ENCODE data around the gene PFKL.

PFKL gene

GRCh38 chr21:44292812-44293195 lies 7.0 kb upstream of the PFKL start:
- no peaks in the 10 kb centered on the region for H3K4me1 ChIP-seq (ENCODE audit: insufficient read depth, poor library complexity, severe bottlenecking)
- no peak for ATAC-seq (ENCODE audit: low read depth)
- no peak overlapping the region for H3K4me3 ChIP-seq (ENCODE audit: severe bottlenecking)
- no peaks in the 10 kb centered on the region for H3K9me3 ChIP-seq (ENCODE audit: severe bottlenecking)
- TF ChIP-seq CTCF (IDR thresholded peaks at IDR 0.05; ENCODE audit: poor library complexity, severe bottlenecking): no peak
- no peaks in the 10 kb centered on the region for H3K27me3 ChIP-seq (ENCODE audit: insufficient read depth, poor library complexity, severe bottlenecking)
- no peaks in the 10 kb centered on the region for H3K36me3 ChIP-seq (ENCODE audit: low read depth)
- H3K27ac ChIP-seq (ENCODE audit: poor library complexity, severe bottlenecking): no peak overlapping the region
- DNase-seq (ENCODE audit: low spot score): no peak

DNA sequence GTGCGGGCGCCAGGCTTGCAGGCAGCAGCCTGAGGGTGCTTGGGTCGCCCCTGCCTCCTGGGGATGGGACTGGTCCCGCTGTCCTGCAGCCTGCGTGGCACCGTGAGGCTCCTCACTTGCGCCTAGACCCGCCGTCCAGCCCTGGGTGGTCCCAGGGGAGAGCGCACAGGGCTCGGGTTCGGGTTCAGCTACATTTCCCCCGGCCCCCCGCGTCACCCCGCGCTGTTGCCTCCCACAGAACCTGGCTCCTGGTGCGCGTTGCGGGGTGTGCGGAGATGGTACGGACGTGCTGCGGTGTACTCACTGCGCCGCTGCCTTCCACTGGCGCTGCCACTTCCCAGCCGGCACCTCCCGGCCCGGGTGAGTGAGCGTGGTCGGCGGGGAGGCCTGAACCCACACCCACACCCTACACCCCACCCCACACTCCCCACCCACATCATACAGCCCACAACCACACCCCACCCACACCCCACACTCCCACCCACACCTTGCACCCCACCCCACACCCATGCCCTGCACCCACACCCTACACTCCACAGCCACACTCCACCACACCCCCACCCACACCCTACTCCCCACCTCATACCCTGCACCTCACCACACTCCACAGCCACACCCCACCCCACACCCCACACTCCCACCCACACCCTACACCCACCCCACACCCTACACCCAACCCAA lies 6.2 kb upstream of the PFKL start:
- Histone ChIP-seq H3K4me3 (ENCODE audit: severe bottlenecking) (no peak overlapping the region), H3K4me1 (ENCODE audit: insufficient read depth, poor library complexity, severe bottlenecking) (no peaks in the 10 kb centered on the region), H3K36me3 (ENCODE audit: low read depth) (no peaks in the 10 kb centered on the region), H3K27me3 (ENCODE audit: insufficient read depth, poor library complexity, severe bottlenecking) (no peaks in the 10 kb centered on the region), H3K27ac (ENCODE audit: poor library complexity, severe bottlenecking) (no peak overlapping the region), H3K9me3 (ENCODE audit: severe bottlenecking) (no peaks in the 10 kb centered on the region)
- no peak for TF ChIP-seq CTCF (IDR thresholded peaks at IDR 0.05; ENCODE audit: poor library complexity, severe bottlenecking)
- DNase-seq (ENCODE audit: low spot score) (no peak), ATAC-seq (ENCODE audit: low read depth) (no peak)

DNA sequence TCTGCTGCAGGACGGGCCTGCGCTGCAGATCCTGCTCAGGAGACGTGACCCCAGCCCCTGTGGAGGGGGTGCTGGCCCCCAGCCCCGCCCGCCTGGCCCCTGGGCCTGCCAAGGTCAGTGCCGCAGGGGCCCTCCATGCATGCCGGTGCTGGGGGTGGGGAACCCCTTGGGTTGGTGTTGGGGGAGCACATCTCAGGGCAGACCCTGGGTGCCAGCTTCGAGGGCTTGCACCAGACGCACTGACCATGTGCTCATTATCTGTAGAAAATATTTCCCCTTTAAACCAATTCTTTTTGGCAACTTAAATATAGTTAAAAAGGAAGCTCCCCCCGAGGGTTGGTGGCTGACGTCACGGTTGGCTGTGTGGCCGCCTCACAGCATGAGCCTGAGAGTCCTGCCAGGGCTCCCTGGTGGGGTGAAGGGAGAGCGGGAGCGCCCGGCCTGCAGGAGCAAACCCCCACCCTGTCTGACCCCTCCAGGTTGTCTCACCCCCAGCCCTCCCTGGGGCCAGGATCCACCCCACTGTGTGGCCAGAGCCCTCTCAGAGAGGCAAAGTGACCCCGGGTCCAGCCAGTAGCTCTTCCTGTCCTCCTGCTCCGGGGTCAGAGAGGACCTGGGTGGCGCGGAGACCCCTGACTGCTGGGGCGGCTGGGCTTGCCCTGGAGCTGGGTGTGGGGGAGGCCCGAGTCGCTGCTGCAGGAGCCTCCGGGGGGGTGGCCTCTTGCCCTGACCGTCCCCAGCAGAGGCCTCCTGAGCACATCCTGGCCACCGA lies 5.3 kb upstream of the PFKL start:
- DNase-seq (ENCODE audit: low spot score) (no peak), ATAC-seq (ENCODE audit: low read depth) (no peak)
- H3K9me3 ChIP-seq (ENCODE audit: severe bottlenecking): no peaks in the 10 kb centered on the region
- no peaks in the 10 kb centered on the region for H3K27me3 ChIP-seq (ENCODE audit: insufficient read depth, poor library complexity, severe bottlenecking)
- H3K27ac ChIP-seq (ENCODE audit: poor library complexity, severe bottlenecking): no peak overlapping the region
- no peak for TF ChIP-seq CTCF (IDR thresholded peaks at IDR 0.05; ENCODE audit: poor library complexity, severe bottlenecking)
- H3K4me3 ChIP-seq (ENCODE audit: severe bottlenecking): no peak overlapping the region
- no peaks in the 10 kb centered on the region for H3K36me3 ChIP-seq (ENCODE audit: low read depth)
- peaks cover 3% of the 10 kb centered on the region for H3K4me1 ChIP-seq (ENCODE audit: insufficient read depth, poor library complexity, severe bottlenecking)

- H3K4me3 ChIP-seq (ENCODE audit: severe bottlenecking): no peak overlapping the region
- TF ChIP-seq CTCF (IDR thresholded peaks at IDR 0.05; ENCODE audit: poor library complexity, severe bottlenecking): no peak
- H3K36me3 ChIP-seq (ENCODE audit: low read depth): no peaks in the 10 kb centered on the region
- H3K27me3 ChIP-seq (ENCODE audit: insufficient read depth, poor library complexity, severe bottlenecking): no peaks in the 10 kb centered on the region
- DNase-seq (ENCODE audit: low spot score) (no peak), ATAC-seq (ENCODE audit: low read depth) (no peak)
- no peaks in the 10 kb centered on the region for H3K9me3 ChIP-seq (ENCODE audit: severe bottlenecking)
- peaks cover 3% of the 10 kb centered on the region for H3K4me1 ChIP-seq (ENCODE audit: insufficient read depth, poor library complexity, severe bottlenecking)
- no peak overlapping the region for H3K27ac ChIP-seq (ENCODE audit: poor library complexity, severe bottlenecking)
Measured at GRCh38 chr21:44295163-44295573, 4.7 kb upstream of the PFKL start.

DNA sequence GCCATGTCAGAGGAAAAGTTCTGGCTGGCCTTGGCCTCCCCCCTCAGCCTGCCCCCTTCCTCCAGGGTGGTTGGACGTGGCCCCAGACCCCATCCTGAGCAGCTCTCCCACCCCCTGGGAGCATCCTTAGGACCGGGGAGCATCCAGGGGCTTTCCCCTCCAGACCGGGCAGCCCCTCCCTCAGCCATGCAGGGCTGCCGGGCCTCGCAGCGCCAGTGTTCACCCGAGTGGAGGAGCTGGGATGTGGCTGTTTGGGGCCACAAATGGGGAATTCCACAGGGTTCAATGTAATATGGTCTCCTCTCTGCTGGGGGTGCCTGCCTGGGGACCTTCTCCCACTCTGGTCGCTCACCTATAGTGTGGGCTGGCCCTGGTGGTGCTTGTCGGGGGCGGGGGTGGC lies 4.2 kb upstream of the PFKL start:
- Histone ChIP-seq H3K9me3 (ENCODE audit: severe bottlenecking) (no peaks in the 10 kb centered on the region), H3K27ac (ENCODE audit: poor library complexity, severe bottlenecking) (no peak overlapping the region), H3K27me3 (ENCODE audit: insufficient read depth, poor library complexity, severe bottlenecking) (no peaks in the 10 kb centered on the region), H3K4me1 (ENCODE audit: insufficient read depth, poor library complexity, severe bottlenecking) (peaks cover 3% of the 10 kb centered on the region), H3K36me3 (ENCODE audit: low read depth) (no peaks in the 10 kb centered on the region), H3K4me3 (ENCODE audit: severe bottlenecking) (no peak overlapping the region)
- ATAC-seq (ENCODE audit: low read depth) (no peak), DNase-seq (ENCODE audit: low spot score) (no peak)
- no peak for TF ChIP-seq CTCF (IDR thresholded peaks at IDR 0.05; ENCODE audit: poor library complexity, severe bottlenecking)
